IPS-15b (cell line): ENCODE measurements around the gene NELFCD.

ENCODE experiments used
- H3K27me3 ChIP-seq: one replicate; pipeline ENCODE4 v1.6.1; 2013; ENCODE audit warnings: low read length; ENCODE audit not compliant: control insufficient read depth, insufficient read depth
- H3K36me3 ChIP-seq: one replicate; pipeline ENCODE4 v1.6.1; 2013; ENCODE audit warnings: low read length; ENCODE audit not compliant: control insufficient read depth, insufficient read depth
- H3K4me1 ChIP-seq: one replicate; pipeline ENCODE4 v1.6.1; 2013; ENCODE audit warnings: mild to moderate bottlenecking, low read length; ENCODE audit not compliant: control insufficient read depth, insufficient read depth
- H3K4me3 ChIP-seq: one replicate; pipeline ENCODE4 v1.5.1; 2013; ENCODE audit warnings: low read depth, low read length
- H3K9ac ChIP-seq: one replicate; pipeline ENCODE4 v1.6.1; 2013; ENCODE audit warnings: low read depth, mild to moderate bottlenecking, low read length
- H3K9me3 ChIP-seq: one replicate; pipeline ENCODE4 v1.6.1; 2013; ENCODE audit warnings: mild to moderate bottlenecking, low read length; ENCODE audit not compliant: control insufficient read depth, insufficient read depth

NELFCD gene

GRCh38 chr20:58988565-58988882, 7.5 kb downstream of the NELFCD start:
- peaks cover 48% of the 10 kb centered on the region for H3K36me3 ChIP-seq
- H3K27me3 ChIP-seq: no peaks in the 10 kb centered on the region
- peaks cover 10% of the 10 kb centered on the region for H3K4me1 ChIP-seq
- H3K4me3 ChIP-seq: no peak overlapping the region
- no peaks in the 10 kb centered on the region for H3K9me3 ChIP-seq
- H3K9ac ChIP-seq: no peak overlapping the region

- Histone ChIP-seq H3K36me3 (peaks cover 55% of the 10 kb centered on the region), H3K9ac (no peak overlapping the region), H3K27me3 (no peaks in the 10 kb centered on the region), H3K9me3 (no peaks in the 10 kb centered on the region), H3K4me3 (no peak overlapping the region), H3K4me1 (peaks cover 7% of the 10 kb centered on the region)
Measured at GRCh38 chr20:58989196-58989595, 8.1 kb downstream of the NELFCD start.

- Histone ChIP-seq H3K4me3 (no peak overlapping the region), H3K9ac (no peak overlapping the region), H3K27me3 (no peaks in the 10 kb centered on the region), H3K36me3 (peaks cover 65% of the 10 kb centered on the region), H3K9me3 (no peaks in the 10 kb centered on the region), H3K4me1 (no peaks in the 10 kb centered on the region)
Measured at GRCh38 chr20:58990651-58991445, 9.8 kb downstream of the NELFCD start.

GRCh38 chr20:58991715-58992114, 10.7 kb downstream of the NELFCD start:
- Histone ChIP-seq H3K36me3 (peaks cover 69% of the 10 kb centered on the region), H3K9ac (no peak overlapping the region), H3K4me1 (no peaks in the 10 kb centered on the region), H3K27me3 (no peaks in the 10 kb centered on the region), H3K9me3 (no peaks in the 10 kb centered on the region), H3K4me3 (no peak overlapping the region)

- Histone ChIP-seq H3K27me3 (no peaks in the 10 kb centered on the region), H3K9ac (no peak overlapping the region), H3K9me3 (no peaks in the 10 kb centered on the region), H3K36me3 (peaks cover 61% of the 10 kb centered on the region), H3K4me1 (no peaks in the 10 kb centered on the region), H3K4me3 (no peak overlapping the region)
Measured at GRCh38 chr20:58992911-58993310, 11.9 kb downstream of the NELFCD start.

- Histone ChIP-seq H3K4me1 (no peaks in the 10 kb centered on the region), H3K9me3 (no peaks in the 10 kb centered on the region), H3K4me3 (no peak overlapping the region), H3K27me3 (no peaks in the 10 kb centered on the region), H3K36me3 (peaks cover 55% of the 10 kb centered on the region), H3K9ac (no peak overlapping the region)
Measured at GRCh38 chr20:58993332-58994248, 12.5 kb downstream of the NELFCD start.

- peaks cover 50% of the 10 kb centered on the region for H3K36me3 ChIP-seq
- H3K9me3 ChIP-seq: no peaks in the 10 kb centered on the region
- no peaks in the 10 kb centered on the region for H3K4me1 ChIP-seq
- no peak overlapping the region for H3K4me3 ChIP-seq
- H3K9ac ChIP-seq: no peak overlapping the region
- H3K27me3 ChIP-seq: no peaks in the 10 kb centered on the region
Measured at GRCh38 chr20:58994390-58995159, 13.5 kb downstream of the NELFCD start.

GRCh38 chr20:58995461-58996225, 14.6 kb downstream of the NELFCD start:
- H3K36me3 ChIP-seq: peaks cover 46% of the 10 kb centered on the region
- H3K9ac ChIP-seq: no peak overlapping the region
- no peaks in the 10 kb centered on the region for H3K9me3 ChIP-seq
- no peaks in the 10 kb centered on the region for H3K27me3 ChIP-seq
- H3K4me3 ChIP-seq: no peak overlapping the region
- no peaks in the 10 kb centered on the region for H3K4me1 ChIP-seq

GRCh38 chr20:58996226-58996611, 15.2 kb downstream of the NELFCD start:
- Histone ChIP-seq H3K9me3 (no peaks in the 10 kb centered on the region), H3K4me1 (no peaks in the 10 kb centered on the region), H3K4me3 (no peak overlapping the region), H3K27me3 (no peaks in the 10 kb centered on the region), H3K9ac (no peak overlapping the region), H3K36me3 (peaks cover 42% of the 10 kb centered on the region)

GRCh38 chr20:58997141-58997770, 16.2 kb downstream of the NELFCD start:
- Histone ChIP-seq H3K27me3 (no peaks in the 10 kb centered on the region), H3K4me3 (no peak overlapping the region), H3K9me3 (no peaks in the 10 kb centered on the region), H3K36me3 (peaks cover 38% of the 10 kb centered on the region), H3K4me1 (no peaks in the 10 kb centered on the region), H3K9ac (no peak overlapping the region)

GRCh38 chr20:58998656-58999055, 17.6 kb downstream of the NELFCD start:
- H3K9ac ChIP-seq: no peak overlapping the region
- peaks cover 25% of the 10 kb centered on the region for H3K36me3 ChIP-seq
- H3K9me3 ChIP-seq: no peaks in the 10 kb centered on the region
- H3K27me3 ChIP-seq: no peaks in the 10 kb centered on the region
- H3K4me3 ChIP-seq: no peak overlapping the region
- H3K4me1 ChIP-seq: no peaks in the 10 kb centered on the region
